IMR-90 (cell line): ENCODE measurements around the gene MMS19. TPM values are rescaled to one million over a fixed set of nuclear protein-coding genes. Genes with fewer than 3 reads are reported as not detected.

Experiments
- ATAC-seq: fragments of 200-7000 bp; cut with Tn5 transposase; 2 replicates; pipeline ENCODE4 v1.9.1; 2020; ENCODE audit warnings: low read depth, mild to moderate bottlenecking, moderate library complexity
- BruUV-seq: library from RNA; stranded (reverse); fragments of 400-500 nt; replicated peaks from 2 replicates; lab custom pipeline; 2021; lab: Mats Ljungman, UMichigan
- CTCF ChIA-PET: fragments of 300-600 bp; formaldehyde crosslinking; extraction: SDS; loops from one replicate; lab custom pipeline; 2021; ENCODE audit warnings: antibody characterized with exemption; lab: Yijun Ruan, JAX
- POLR2A ChIA-PET: fragments of 300-600 bp; sonication (Branson Sonifier 250); formaldehyde crosslinking; loops from one replicate; lab custom pipeline; 2022; ENCODE audit warnings: antibody characterized with exemption; ENCODE audit not compliant: unreplicated experiment; lab: Charles Lee
- DNase-seq: peaks from one replicate; pipeline ENCODE4 v3.0.0; 2013
- H2AFZ ChIP-seq: replicated peaks from 2 replicates; pipeline ENCODE3; 2013; ENCODE audit warnings: low read length, mild to moderate bottlenecking; ENCODE audit not compliant: poor library complexity
- H2AK5ac ChIP-seq: 2 replicates; pipeline ENCODE4 v1.6.1; 2013; ENCODE audit warnings: low read depth, low read length, inconsistent platforms
- H2AK9ac ChIP-seq: replicated peaks from 2 replicates; pipeline ENCODE3; 2013; ENCODE audit warnings: mild to moderate bottlenecking, low read depth, low read length, moderate library complexity; ENCODE audit not compliant: poor library complexity
- H2BK120ac ChIP-seq: 2 replicates; pipeline ENCODE4 v1.6.1; 2013; ENCODE audit warnings: low read depth, low read length, inconsistent platforms
- H2BK15ac ChIP-seq: 3 replicates; pipeline ENCODE4 v1.6.1; 2013; ENCODE audit warnings: low read depth, low read length, inconsistent platforms
- H2BK20ac ChIP-seq: 2 replicates; pipeline ENCODE4 v1.6.1; 2013; ENCODE audit warnings: low read depth, mild to moderate bottlenecking, inconsistent platforms, low read length, moderate library complexity
- H2BK5ac ChIP-seq: 2 replicates; pipeline ENCODE4 v1.6.1; 2013; ENCODE audit warnings: mild to moderate bottlenecking, low read depth, low read length, inconsistent platforms; ENCODE audit not compliant: poor library complexity, severe bottlenecking
- H3K14ac ChIP-seq: replicated peaks from 2 replicates; pipeline ENCODE4 v1.6.1; 2013; ENCODE audit warnings: low read depth, low read length, inconsistent platforms
- H3K18ac ChIP-seq: 2 replicates; pipeline ENCODE4 v1.6.1; 2013; ENCODE audit warnings: low read depth, low read length, control low read depth
- H3K23ac ChIP-seq: 2 replicates; pipeline ENCODE4 v1.6.1; 2013; ENCODE audit warnings: low read depth, low read length, inconsistent platforms
- H3K27ac ChIP-seq: 2 replicates; pipeline ENCODE4 v1.5.1; 2013; ENCODE audit warnings: mild to moderate bottlenecking, control low read depth, low read length; ENCODE audit not compliant: insufficient read depth
- H3K27me3 ChIP-seq: 2 replicates; pipeline ENCODE4 v1.6.1; 2013; ENCODE audit warnings: low read length; ENCODE audit not compliant: control insufficient read depth, insufficient read depth
- H3K36me3 ChIP-seq: 2 replicates; pipeline ENCODE4 v1.6.1; 2013; ENCODE audit warnings: low read length, mixed read lengths; ENCODE audit not compliant: control insufficient read depth, insufficient read depth
- H3K4ac ChIP-seq: 2 replicates; pipeline ENCODE4 v1.6.1; 2013; ENCODE audit warnings: low read depth, low read length, inconsistent platforms
- H3K4me1 ChIP-seq: 2 replicates; pipeline ENCODE4 v1.6.1; 2013; ENCODE audit warnings: low read length, mixed read lengths; ENCODE audit not compliant: control insufficient read depth, insufficient read depth
- H3K4me2 ChIP-seq: 2 replicates; pipeline ENCODE4 v1.6.1; 2013; ENCODE audit warnings: low read depth, mild to moderate bottlenecking, control low read depth, low read length, moderate library complexity
- H3K4me3 ChIP-seq: 2 replicates; pipeline ENCODE4 v1.5.1; 2013; ENCODE audit warnings: low read depth, mild to moderate bottlenecking, control low read depth, low read length, moderate library complexity; ENCODE audit not compliant: insufficient read depth
- H3K56ac ChIP-seq: 2 replicates; pipeline ENCODE4 v1.6.1; 2013; ENCODE audit warnings: low read length, inconsistent platforms; ENCODE audit not compliant: insufficient read depth; ENCODE audit errors: extremely low read depth
- H3K79me1 ChIP-seq, 2 experiments: 2 replicates each; pipeline ENCODE4 v1.6.1; 2013; ENCODE audit warnings: low read length in 2 of 2, inconsistent platforms in 1 of 2, low read depth in 1 of 2
- H3K9ac ChIP-seq: 2 replicates; pipeline ENCODE4 v1.6.1; 2013; ENCODE audit warnings: low read depth, low read length, control low read depth
- H3K9me1 ChIP-seq: 2 replicates; pipeline ENCODE4 v1.6.1; 2013; ENCODE audit warnings: low read length, inconsistent platforms; ENCODE audit not compliant: insufficient read depth
- H3K9me3 ChIP-seq: 2 replicates; pipeline ENCODE4 v1.6.1; 2013; ENCODE audit warnings: low read length; ENCODE audit not compliant: control insufficient read depth, insufficient read depth
- H4K20me1 ChIP-seq: 2 replicates; pipeline ENCODE4 v1.6.1; 2013; ENCODE audit warnings: low read length, inconsistent platforms; ENCODE audit not compliant: insufficient read depth
- H4K5ac ChIP-seq: 2 replicates; pipeline ENCODE4 v1.6.1; 2013; ENCODE audit warnings: mild to moderate bottlenecking, low read depth, low read length, control low read depth
- H4K8ac ChIP-seq, 2 experiments: 2 replicates each; pipeline ENCODE4 v1.6.1; 2013; ENCODE audit warnings: low read depth in 2 of 2, low read length in 2 of 2, control low read depth in 1 of 2, inconsistent platforms in 1 of 2
- H4K91ac ChIP-seq: 2 replicates; pipeline ENCODE4 v1.6.1; 2013; ENCODE audit warnings: low read depth, low read length, inconsistent platforms; ENCODE audit not compliant: insufficient read depth
- BHLHE40 ChIP-seq: fragments of 150-350 bp; IDR thresholded peaks from 2 replicates; pipeline ENCODE4 v1.6.1; 2016; ENCODE audit warnings: mild to moderate bottlenecking, low read depth, low read length
- CEBPB ChIP-seq: IDR thresholded peaks from 2 replicates; pipeline ENCODE4 v1.6.1; 2012; ENCODE audit warnings: low read depth, low read length, improper control_type of control experiment
- CHD1 ChIP-seq: IDR thresholded peaks from 2 replicates; pipeline ENCODE4 v1.6.1; 2012; ENCODE audit warnings: low read depth, low read length, improper control_type of control experiment
- CTCF ChIP-seq: conservative IDR thresholded peaks from 2 replicates; pipeline ENCODE4 v1.5.1; 2012; ENCODE audit warnings: mild to moderate bottlenecking, low read depth, low read length, improper control_type of control experiment
- ELK1 ChIP-seq: fragments of 150-350 bp; IDR thresholded peaks from 2 replicates; pipeline ENCODE4 v1.6.1; 2016; ENCODE audit warnings: low read depth, mild to moderate bottlenecking, low read length, moderate library complexity, borderline replicate concordance
- FOS ChIP-seq: fragments of 150-350 bp; IDR thresholded peaks from 2 replicates; pipeline ENCODE4 v1.6.1; 2016; ENCODE audit warnings: low read depth, low read length
- MAFK ChIP-seq: IDR thresholded peaks from 2 replicates; pipeline ENCODE4 v1.6.1; 2012; ENCODE audit warnings: low read depth, low read length, improper control_type of control experiment
- MAZ ChIP-seq: IDR thresholded peaks from 2 replicates; pipeline ENCODE4 v1.6.1; 2012; ENCODE audit warnings: low read depth, mild to moderate bottlenecking, low read length, improper control_type of control experiment, moderate library complexity, borderline replicate concordance
- MXI1 ChIP-seq: IDR thresholded peaks from 2 replicates; pipeline ENCODE4 v1.6.1; 2012; ENCODE audit warnings: low read depth, mild to moderate bottlenecking, low read length, moderate library complexity, borderline replicate concordance
- NFE2L2 ChIP-seq: fragments of 150-350 bp; IDR thresholded peaks from 2 replicates; pipeline ENCODE4 v1.6.1; 2016; ENCODE audit warnings: low read depth, mild to moderate bottlenecking, low read length
- POLR2A ChIP-seq: IDR thresholded peaks from 2 replicates; pipeline ENCODE4 v1.6.1; 2012; ENCODE audit warnings: mild to moderate bottlenecking, low read depth, low read length
- RAD21 ChIP-seq: IDR thresholded peaks from 2 replicates; pipeline ENCODE4 v1.6.1; 2012; ENCODE audit warnings: low read length, improper control_type of control experiment
- RCOR1 ChIP-seq: IDR thresholded peaks from 2 replicates; pipeline ENCODE4 v1.6.1; 2012; ENCODE audit warnings: mild to moderate bottlenecking, low read length, improper control_type of control experiment; ENCODE audit not compliant: insufficient replicate concordance
- RFX5 ChIP-seq: IDR thresholded peaks from 2 replicates; pipeline ENCODE4 v1.8.0; 2012; ENCODE audit warnings: low read depth, mild to moderate bottlenecking, low read length, moderate library complexity
- SMC3 ChIP-seq: fragments of 150-350 bp; IDR thresholded peaks from 2 replicates; pipeline ENCODE4 v1.6.1; 2016; ENCODE audit warnings: low read depth, mild to moderate bottlenecking, antibody characterized with exemption, low read length, moderate library complexity
- WGBS, 2 experiments: methylation state at CpG; one replicate each; pipeline versions ENCODE4 v1.1.5 to v1.1.7; 2013; ENCODE audit warnings: missing lambda C conversion rate in 2 of 2; ENCODE audit not compliant: insufficient read length in 1 of 2; ENCODE audit errors: extremely low coverage in 2 of 2; 5-methylcytosine and 5-hydroxymethylcytosine counted together
- dilution Hi-C: fragments of 300-500 bp; cut with HindIII; formaldehyde crosslinking; loops from one replicate; pipeline ENCODE4 v1.14.3; 2018; ENCODE audit warnings: low sequenced_read_pairs; ENCODE audit not compliant: unreplicated experiment
- in situ Hi-C: fragments of 300-500 bp; cut with MboI; formaldehyde crosslinking; loops from 3 replicates; pipeline ENCODE4 v1.14.3; 2019; ENCODE audit warnings: low sequenced_read_pairs, inconsistent platforms, mixed read lengths
- intact Hi-C: fragments of 100-400 bp; cut with micrococcal nuclease; formaldehyde crosslinking; loops from 2 replicates; pipeline ENCODE4 v1.10.0; 2022
- polyA plus RNA-seq, 3 experiments: library from polyadenylated mRNA; depleted of rRNA; stranded (reverse); fragments of >200 nt; gene quantifications; 2 replicates each; pipeline ENCODE4 v1.2.3, GENCODE V29; 2012; ENCODE audit warnings: low replicate concordance in 1 of 3
- total RNA-seq: library from RNA; depleted of rRNA; stranded (reverse); fragments of >200 nt; gene quantifications from 2 replicates; pipeline ENCODE4 v1.2.3, GENCODE V29; 2012
- TF ChIP-seq, protein P1 (sequence below): fragments of 150-350 bp; IDR thresholded peaks from 2 replicates; pipeline ENCODE4 v1.6.1; 2017; ENCODE audit warnings: mild to moderate bottlenecking, antibody characterized with exemption, low read length, low read depth

Gene MMS19
- total and polyA plus RNA-seq, 2 of the 4 experiments (the other 2 are of a cell fraction): 70.1 to 72.7 TPM

DNA sequence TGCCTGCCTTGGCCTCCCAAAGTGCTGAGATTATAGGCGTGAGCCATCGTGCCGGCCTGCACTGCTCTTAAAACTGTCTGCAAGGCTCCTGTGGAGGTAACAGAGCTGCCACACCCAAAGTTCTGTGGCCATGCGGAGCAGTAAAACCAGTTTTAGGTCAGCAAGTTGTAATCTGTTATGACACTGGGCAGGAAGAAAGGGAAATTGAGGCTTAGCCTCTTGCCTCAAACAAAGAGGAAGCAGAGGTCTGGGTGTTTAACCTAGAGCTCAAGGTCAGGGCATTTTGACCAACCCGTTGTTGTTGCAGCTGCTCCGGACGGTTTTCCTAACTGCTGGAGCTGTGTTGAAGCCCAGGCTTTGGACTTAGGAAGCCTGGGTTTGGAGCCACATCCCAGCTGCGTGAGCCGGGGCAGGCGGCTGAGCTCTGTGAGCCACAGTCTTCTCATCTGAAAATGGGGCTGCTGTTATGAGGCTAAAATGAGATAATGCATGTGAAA is 89.7 kb downstream of the MMS19 start:
- no peak overlapping the region for H2BK20ac ChIP-seq
- POLR2A ChIA-PET: no interaction called here
- H2AFZ ChIP-seq: no peak overlapping the region
- BruUV-seq: no TSS peak
- no peak overlapping the region for H3K14ac ChIP-seq
- no peak overlapping the region for H4K8ac ChIP-seq
- H3K79me1 ChIP-seq: no peaks in the 10 kb centered on the region; a peak in 1 of 4 replicates
- no peak overlapping the region for H3K9ac ChIP-seq
- peaks cover 3% of the 10 kb centered on the region; the same call in 1 of the 2 replicates for H3K9me1 ChIP-seq
- CTCF ChIA-PET: no interaction called here
- H3K4me1 ChIP-seq: no peaks in the 10 kb centered on the region
- H3K56ac ChIP-seq: no peak overlapping the region
- H4K91ac ChIP-seq: no peak overlapping the region
- no peak overlapping the region for H2BK15ac ChIP-seq
- in situ Hi-C loops: no loop called here
- H3K4ac ChIP-seq: no peak overlapping the region
- intact Hi-C loops: loop anchor here (5.0 kb wide), 2 partner anchors 144 to 204 kb away; no protein-coding TSS in a partner anchor
- ATAC-seq: no peak
- H4K20me1 ChIP-seq: no peaks in the 10 kb centered on the region
- H3K18ac ChIP-seq: no peak overlapping the region
- no peak overlapping the region for H2BK120ac ChIP-seq
- H4K5ac ChIP-seq: no peak overlapping the region
- TF ChIP-seq FOS: no peak
- TF ChIP-seq MAZ: no peak
- no peak for TF ChIP-seq CHD1
- no peak for TF ChIP-seq CTCF
- TF ChIP-seq MAFK: no peak
- TF ChIP-seq ELK1: no peak
- no peak for TF ChIP-seq RAD21
- no peak for TF ChIP-seq CEBPB
- TF ChIP-seq, protein P1, sequence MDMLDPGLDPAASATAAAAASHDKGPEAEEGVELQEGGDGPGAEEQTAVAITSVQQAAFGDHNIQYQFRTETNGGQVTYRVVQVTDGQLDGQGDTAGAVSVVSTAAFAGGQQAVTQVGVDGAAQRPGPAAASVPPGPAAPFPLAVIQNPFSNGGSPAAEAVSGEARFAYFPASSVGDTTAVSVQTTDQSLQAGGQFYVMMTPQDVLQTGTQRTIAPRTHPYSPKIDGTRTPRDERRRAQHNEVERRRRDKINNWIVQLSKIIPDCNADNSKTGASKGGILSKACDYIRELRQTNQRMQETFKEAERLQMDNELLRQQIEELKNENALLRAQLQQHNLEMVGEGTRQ: no peak
- TF ChIP-seq MXI1: no peak
- TF ChIP-seq SMC3: no peak
- no peak for TF ChIP-seq RCOR1
- no peak for TF ChIP-seq POLR2A
- no peak for TF ChIP-seq NFE2L2
- no peak for TF ChIP-seq RFX5
- no peak for TF ChIP-seq BHLHE40
- no peak overlapping the region for H3K27ac ChIP-seq
- no peak overlapping the region for H2AK5ac ChIP-seq
- H3K23ac ChIP-seq: no peak overlapping the region
- no peak overlapping the region for H3K4me2 ChIP-seq
- no peak for DNase-seq
- H3K27me3 ChIP-seq: no peaks in the 10 kb centered on the region
- H3K4me3 ChIP-seq: no peak overlapping the region
- H3K36me3 ChIP-seq: no peaks in the 10 kb centered on the region
- no peak overlapping the region for H2BK5ac ChIP-seq
- dilution Hi-C loops: no loop called here
- no peaks in the 10 kb centered on the region for H3K9me3 ChIP-seq
- WGBS, 2 experiments: 81% methylated on average over 3 of the region's 10 CpGs; no CpG with 5 or more reads in 1 of the 2 experiments
- H2AK9ac ChIP-seq: peak overlapping the region; percentile 16
